GM12891 (cell line): ENCODE measurements around the gene SMG6.

Source experiments
- DNase-seq: peaks from one replicate; pipeline ENCODE4 v3.0.0; 2011; ENCODE audit warnings: low spot score; ENCODE audit not compliant: insufficient read length
- FAIRE-seq: peaks from 2 replicates; lab custom pipeline; 2011; peaks lifted over from hg19 to GRCh38; lab: Jason Lieb, UNC
- PAX5 ChIP-seq: IDR thresholded peaks from 2 replicates; pipeline ENCODE4 v1.6.1; 2011; ENCODE audit warnings: low read length, moderate library complexity, mild to moderate bottlenecking; ENCODE audit not compliant: insufficient read depth, severe bottlenecking
- POLR2A ChIP-seq: IDR thresholded peaks from 2 replicates; pipeline ENCODE4 v1.6.1; 2011; ENCODE audit warnings: low read depth, low read length, control low read depth
- POLR2AphosphoS5 ChIP-seq: IDR thresholded peaks from 2 replicates; pipeline ENCODE4 v1.6.1; 2011; ENCODE audit warnings: low read depth, low read length, control low read depth
- POU2F2 ChIP-seq: IDR thresholded peaks from 2 replicates; pipeline ENCODE4 v1.6.1; 2011; ENCODE audit warnings: low read depth, mild to moderate bottlenecking, control low read depth, low read length, moderate library complexity
- SPI1 ChIP-seq: IDR thresholded peaks from 2 replicates; pipeline ENCODE4 v1.6.1; 2011; ENCODE audit warnings: low read depth, low read length, control low read depth
- TAF1 ChIP-seq: IDR thresholded peaks from 2 replicates; pipeline ENCODE4 v1.6.1; 2011; ENCODE audit warnings: low read depth, low read length, control low read depth

Gene SMG6

GRCh38 chr17:2140683-2141082, 162.9 kb downstream of the SMG6 start:
- TF ChIP-seq SPI1 (no peak), PAX5 (no peak), TAF1 (no peak), POLR2A (no peak), POU2F2 (no peak)
- no peak for DNase-seq
- no peak for FAIRE-seq

DNA sequence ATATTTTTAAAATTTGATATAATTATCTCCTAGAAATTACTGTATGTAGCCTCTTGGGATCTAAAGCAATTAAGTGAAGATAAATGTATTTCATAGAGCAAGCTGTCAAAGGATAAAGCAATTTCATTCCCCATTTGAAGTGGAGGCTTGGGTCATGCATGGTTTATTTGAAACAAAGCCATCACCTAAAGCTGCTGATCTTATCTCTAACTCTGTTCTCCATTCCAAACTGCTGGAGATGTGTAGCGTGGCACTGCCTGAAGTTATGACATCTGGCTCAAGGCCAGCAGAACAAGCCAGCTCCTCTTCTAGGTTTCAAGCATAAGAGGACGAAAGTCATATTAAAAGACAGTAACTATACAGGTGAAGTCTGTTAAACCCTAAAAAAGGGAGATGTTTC, 164.8 kb downstream of the SMG6 start:
- DNase-seq = no peak
- FAIRE-seq = no peak
- no peak for TF ChIP-seq POLR2AphosphoS5
- TF ChIP-seq PAX5 = peak; percentile 45
- 0 out of 2 replicates have a peak, but pooled peaks have one; percentile 10 for TF ChIP-seq SPI1

DNA sequence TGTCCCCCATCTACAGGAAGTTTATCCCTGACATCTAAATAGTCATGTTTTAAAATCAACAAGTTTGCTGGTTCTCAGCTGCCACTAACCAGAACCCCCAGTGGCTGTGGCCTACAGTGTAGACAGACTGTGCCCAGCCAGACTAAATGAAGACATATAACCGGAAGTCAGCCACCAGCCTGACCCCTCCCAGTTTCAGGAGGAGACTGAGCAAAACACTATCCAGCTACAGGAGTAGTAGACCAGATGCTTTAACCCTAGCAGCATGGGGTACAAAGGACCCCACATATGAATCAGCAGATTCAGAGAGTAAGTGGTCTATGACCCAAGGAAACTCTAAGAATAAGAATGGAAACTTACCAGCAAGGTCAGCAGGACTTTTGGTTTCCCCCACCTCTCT, 165.3 kb downstream of the SMG6 start:
- TF ChIP-seq SPI1 (no peak), POLR2A (peak; percentile 43)
- DNase-seq = peak; percentile 31
- peak; percentile 96 for FAIRE-seq

DNA sequence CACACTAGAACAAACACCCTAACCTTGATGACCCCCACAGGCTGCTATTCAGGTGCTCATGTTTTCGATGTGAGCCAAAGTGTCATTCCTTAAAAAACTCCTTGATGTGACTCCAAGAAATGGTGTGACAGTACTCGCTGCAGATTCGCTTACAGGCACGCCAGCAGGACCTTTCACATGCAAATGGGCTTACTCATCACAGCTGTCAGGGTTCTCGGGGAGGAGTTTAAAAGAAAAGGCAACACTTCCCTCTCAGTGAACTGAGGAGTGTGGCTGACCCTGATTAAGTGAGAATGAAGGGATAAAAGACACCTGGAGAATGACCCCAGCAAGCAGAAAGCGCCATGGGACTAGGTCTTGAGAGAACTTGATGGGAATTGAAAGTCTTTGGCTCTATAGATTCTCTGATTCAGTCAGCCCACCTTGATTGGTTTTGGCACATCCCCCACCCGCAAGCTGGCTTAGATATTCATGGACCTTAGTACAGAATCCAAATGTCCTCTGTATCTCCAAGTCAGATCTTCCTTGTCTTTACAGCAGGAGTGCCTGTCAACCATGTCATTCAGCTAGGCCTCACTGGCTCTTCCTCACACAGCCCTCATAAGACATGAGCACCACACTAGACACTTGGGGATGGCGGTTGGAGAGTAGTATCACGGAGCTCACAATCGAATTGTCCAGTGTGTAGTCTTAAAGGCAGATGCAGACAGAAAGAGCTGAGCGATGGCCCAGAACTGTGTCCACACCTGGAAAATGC, 166.1 kb downstream of the SMG6 start:
- TF ChIP-seq PAX5 (no peak), SPI1 (peak; percentile 68), POLR2AphosphoS5 (no peak), POLR2A (no peak; the same call in 1 of the 2 replicates), POU2F2 (peak; percentile 99), TAF1 (no peak)
- DNase-seq (peak; percentile 34), FAIRE-seq (peak; percentile 96)

GRCh38 chr17:2136241-2136640, 167.3 kb downstream of the SMG6 start:
- TF ChIP-seq PAX5 (no peak), POLR2A (no peak)
- DNase-seq (no peak), FAIRE-seq (peak; percentile 54)

DNA sequence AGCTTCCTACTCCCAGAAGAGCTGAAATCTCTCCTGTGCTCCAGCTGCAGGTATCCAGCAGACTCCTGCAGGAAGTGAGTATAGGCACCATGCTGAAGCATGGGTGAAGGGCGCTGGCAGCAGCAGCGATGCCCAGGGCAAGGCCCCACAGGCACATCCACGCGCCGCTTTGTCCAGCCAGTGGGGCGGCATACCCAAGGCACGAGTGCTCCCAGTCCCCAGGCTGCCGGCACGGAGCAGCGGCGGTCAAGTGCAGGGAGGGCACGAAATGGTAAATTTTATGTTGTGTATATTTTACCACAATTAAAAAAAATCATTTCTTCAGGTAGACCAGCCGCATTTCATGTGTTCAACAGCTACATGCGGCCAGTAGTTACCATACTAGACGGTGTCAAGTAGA, 175.6 kb downstream of the SMG6 start:
- FAIRE-seq (no peak), DNase-seq (no peak)
- TF ChIP-seq TAF1 (no peak), PAX5 (no peak)

- DNase-seq (no peak), FAIRE-seq (no peak)
- no peak for TF ChIP-seq POLR2AphosphoS5
- TF ChIP-seq SPI1 = no peak
- TF ChIP-seq POLR2A = no peak
- TF ChIP-seq TAF1 = no peak
- TF ChIP-seq POU2F2 = no peak
- TF ChIP-seq PAX5 = no peak
These were observed 178.5 kb downstream of the SMG6 start for GRCh38 chr17:2125013-2125535.

GRCh38 chr17:2124391-2124790, 179.2 kb downstream of the SMG6 start:
- TF ChIP-seq POLR2A (no peak), POLR2AphosphoS5 (no peak), POU2F2 (no peak)
- FAIRE-seq = no peak
- no peak for DNase-seq

- FAIRE-seq (no peak), DNase-seq (no peak)
- no peak for TF ChIP-seq PAX5
- no peak for TF ChIP-seq POLR2AphosphoS5
- TF ChIP-seq SPI1 = peak; percentile 88
- no peak for TF ChIP-seq POU2F2
These were observed 180.0 kb downstream of the SMG6 start for GRCh38 chr17:2123375-2124251.

DNA sequence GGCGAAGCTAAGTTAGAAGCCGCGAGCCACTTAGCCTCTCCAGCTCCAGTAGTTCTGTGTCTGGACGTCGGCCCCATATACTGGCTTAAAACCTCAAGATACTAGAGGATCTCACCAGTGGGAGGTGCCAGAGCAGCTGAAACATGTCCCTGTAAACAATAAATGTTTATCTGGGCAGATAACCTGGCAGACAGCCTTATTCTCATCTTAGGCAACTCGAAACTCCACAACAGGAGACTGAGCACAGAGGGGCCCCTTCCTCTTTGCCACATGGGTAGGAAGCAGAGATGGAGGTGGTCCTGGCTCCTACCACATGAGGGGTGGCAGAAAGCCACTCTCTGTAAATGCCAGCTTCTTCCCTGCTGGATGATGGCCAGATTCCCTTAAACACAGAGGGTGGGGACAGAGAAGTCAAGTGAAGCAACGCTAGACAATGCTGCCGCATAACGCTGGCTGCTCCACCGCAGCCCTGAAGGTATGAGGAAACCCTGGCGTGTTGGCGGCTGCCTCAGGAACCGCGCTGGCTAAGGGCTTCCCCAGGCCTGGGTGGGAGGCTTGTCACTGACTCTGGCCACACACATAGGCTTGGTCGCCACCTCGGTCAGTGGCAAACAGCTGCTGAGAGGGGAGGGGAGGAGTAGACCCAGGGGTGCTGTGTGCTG, 180.8 kb downstream of the SMG6 start:
- TF ChIP-seq POLR2A = no peak
- TF ChIP-seq POU2F2 = no peak
- DNase-seq = peak; percentile 32
- FAIRE-seq = peak; percentile 94
